GM12892 (cell line): ENCODE data around the gene SLC25A26.

ENCODE experiments used
- POLR2A ChIP-seq: IDR thresholded peaks from 2 replicates; pipeline ENCODE4 v1.6.1; 2011; ENCODE audit warnings: low read depth, low read length, control low read depth
- POLR2AphosphoS5 ChIP-seq: IDR thresholded peaks from 2 replicates; pipeline ENCODE4 v1.6.1; 2011; ENCODE audit warnings: low read depth, low read length, control low read depth
- TAF1 ChIP-seq: IDR thresholded peaks from 2 replicates; pipeline ENCODE4 v1.6.1; 2011; ENCODE audit warnings: low read depth, mild to moderate bottlenecking, control low read depth, low read length, borderline replicate concordance

DNA sequence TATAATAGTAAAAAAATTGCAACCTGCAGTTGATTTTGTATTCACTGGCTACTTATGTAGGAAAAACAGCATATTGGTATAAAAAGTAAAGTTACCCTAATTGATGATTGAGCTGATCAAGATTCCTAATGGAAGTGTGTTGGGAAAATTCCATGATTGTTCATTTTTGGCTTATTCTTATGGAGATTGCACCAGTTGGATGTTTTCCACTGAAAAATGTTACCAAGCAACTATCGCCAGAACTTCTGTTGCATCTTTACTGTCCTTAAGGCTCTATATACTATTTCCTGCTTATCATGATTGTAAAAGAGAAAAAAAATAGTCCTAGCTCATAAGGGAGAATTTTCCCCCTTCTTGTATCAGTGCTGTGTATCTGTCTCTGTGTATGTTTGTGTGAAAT lies 48.6 kb downstream of the SLC25A26 start:
- TF ChIP-seq POLR2AphosphoS5, result no peak
- TF ChIP-seq POLR2A, result no peak
- no peak for TF ChIP-seq TAF1
